GM12873 (cell line): ENCODE results near the gene SCUBE1.

Source experiments
- CTCF ChIP-seq: IDR thresholded peaks from 2 replicates; pipeline ENCODE4 v1.5.1; 2012; ENCODE audit warnings: low read depth, mild to moderate bottlenecking, moderate library complexity, low read length, control low read depth; ENCODE audit not compliant: insufficient read depth; ENCODE audit errors: missing control alignments

The SCUBE1 gene

GRCh38 chr22:43233529-43233928, 109.6 kb downstream of the SCUBE1 start:
- no peak for TF ChIP-seq CTCF

GRCh38 chr22:43232445-43232844, 110.7 kb downstream of the SCUBE1 start:
- TF ChIP-seq CTCF = no peak

- TF ChIP-seq CTCF = no peak
Measured at GRCh38 chr22:43231724-43232034, 111.5 kb downstream of the SCUBE1 start.

GRCh38 chr22:43230971-43231723, 112.0 kb downstream of the SCUBE1 start:
- TF ChIP-seq CTCF = peak; percentile 95

GRCh38 chr22:43230571-43230970, 112.6 kb downstream of the SCUBE1 start:
- TF ChIP-seq CTCF = no peak

- no peak for TF ChIP-seq CTCF
Measured at GRCh38 chr22:43228863-43229262, 114.3 kb downstream of the SCUBE1 start.

- TF ChIP-seq CTCF = peak; percentile 44
Measured at GRCh38 chr22:43228330-43228729, 114.8 kb downstream of the SCUBE1 start.
